Measurements from ENCODE around the gene GPR15LG.

The GPR15LG gene

GRCh38 chr10:84195044-84195830 lies 21.6 kb downstream of the GPR15LG start:
- H3K27ac ChIP-seq (ENCODE audit: low read length): no peak overlapping the region
- peaks cover 35% of the 10 kb centered on the region for H3K27me3 ChIP-seq (ENCODE audit: low read depth, low read length)
- H3K36me3 ChIP-seq (ENCODE audit: control insufficient read depth in 1 of 2, insufficient read depth in 2 of 2, low read length in 2 of 2): no peaks in the 10 kb centered on the region
- H3K9me3 ChIP-seq (ENCODE audit: control insufficient read depth in 1 of 2, low read length in 2 of 2): no peaks in the 10 kb centered on the region
- H3K4me3 ChIP-seq (ENCODE audit: low read depth in 1 of 2, low read length in 2 of 2): peak overlapping the region; percentile 9 to 67
- H3K4me1 ChIP-seq (ENCODE audit: control insufficient read depth in 1 of 2, insufficient read depth in 2 of 2, low read length in 2 of 2): peaks cover 0 to 10% of the 10 kb centered on the region in 2 donors

DNA sequence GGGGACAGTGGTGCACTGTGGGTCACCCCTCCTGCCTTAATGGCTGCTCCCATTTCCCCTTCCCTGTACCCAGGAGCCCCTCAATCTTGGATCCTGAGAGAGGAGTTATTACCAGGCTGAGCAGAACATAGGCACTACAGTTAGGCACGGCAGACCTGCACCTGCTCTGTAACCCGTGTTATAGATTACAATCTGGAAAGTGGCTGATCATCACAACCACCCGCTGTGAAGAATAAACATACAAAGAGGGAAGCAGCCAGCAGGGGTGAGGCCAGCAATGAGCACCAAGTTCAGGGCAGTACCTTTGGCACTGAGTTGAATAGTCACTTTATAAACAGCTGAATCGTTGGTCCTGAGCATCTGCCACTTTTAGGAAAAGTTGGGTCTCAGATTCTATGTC lies 22.5 kb downstream of the GPR15LG start:
- Histone ChIP-seq H3K27me3 (ENCODE audit: low read depth, low read length) (peaks cover 35% of the 10 kb centered on the region), H3K36me3 (ENCODE audit: control insufficient read depth in 1 of 2, insufficient read depth in 2 of 2, low read length in 2 of 2) (no peaks in the 10 kb centered on the region), H3K9me3 (ENCODE audit: control insufficient read depth in 1 of 2, low read length in 2 of 2) (no peaks in the 10 kb centered on the region), H3K4me1 (ENCODE audit: control insufficient read depth in 1 of 2, insufficient read depth in 2 of 2, low read length in 2 of 2) (peaks cover 0 to 10% of the 10 kb centered on the region in 2 donors), H3K4me3 (ENCODE audit: low read depth in 1 of 2, low read length in 2 of 2) (no peak overlapping the region), H3K27ac (ENCODE audit: low read length) (no peak overlapping the region)

- peaks cover 0 to 10% of the 10 kb centered on the region in 2 donors for H3K4me1 ChIP-seq (ENCODE audit: control insufficient read depth in 1 of 2, insufficient read depth in 2 of 2, low read length in 2 of 2)
- H3K27me3 ChIP-seq (ENCODE audit: low read depth, low read length): peaks cover 31% of the 10 kb centered on the region
- H3K4me3 ChIP-seq (ENCODE audit: low read depth in 1 of 2, low read length in 2 of 2): no peak overlapping the region
These were observed 23.3 kb downstream of the GPR15LG start for GRCh38 chr10:84196941-84197340.

GRCh38 chr10:84197643-84198042 lies 24.0 kb downstream of the GPR15LG start:
- H3K9me3 ChIP-seq (ENCODE audit: control insufficient read depth in 1 of 2, low read length in 2 of 2): no peaks in the 10 kb centered on the region
- H3K27ac ChIP-seq (ENCODE audit: low read length): no peak overlapping the region
- peaks cover 0 to 10% of the 10 kb centered on the region in 2 donors for H3K4me1 ChIP-seq (ENCODE audit: control insufficient read depth in 1 of 2, insufficient read depth in 2 of 2, low read length in 2 of 2)
- peaks cover 31% of the 10 kb centered on the region for H3K27me3 ChIP-seq (ENCODE audit: low read depth, low read length)
- no peak overlapping the region for H3K4me3 ChIP-seq (ENCODE audit: low read depth in 1 of 2, low read length in 2 of 2)
- no peaks in the 10 kb centered on the region for H3K36me3 ChIP-seq (ENCODE audit: control insufficient read depth in 1 of 2, insufficient read depth in 2 of 2, low read length in 2 of 2)

More at GRCh38 chr10:84196941-84197340, 23.3 kb downstream of the GPR15LG start:
- H3K9me3 ChIP-seq (ENCODE audit: control insufficient read depth in 1 of 2, low read length in 2 of 2): no peaks in the 10 kb centered on the region
- H3K36me3 ChIP-seq (ENCODE audit: control insufficient read depth in 1 of 2, insufficient read depth in 2 of 2, low read length in 2 of 2): no peaks in the 10 kb centered on the region
- no peak overlapping the region for H3K27ac ChIP-seq (ENCODE audit: low read length)

DNA sequence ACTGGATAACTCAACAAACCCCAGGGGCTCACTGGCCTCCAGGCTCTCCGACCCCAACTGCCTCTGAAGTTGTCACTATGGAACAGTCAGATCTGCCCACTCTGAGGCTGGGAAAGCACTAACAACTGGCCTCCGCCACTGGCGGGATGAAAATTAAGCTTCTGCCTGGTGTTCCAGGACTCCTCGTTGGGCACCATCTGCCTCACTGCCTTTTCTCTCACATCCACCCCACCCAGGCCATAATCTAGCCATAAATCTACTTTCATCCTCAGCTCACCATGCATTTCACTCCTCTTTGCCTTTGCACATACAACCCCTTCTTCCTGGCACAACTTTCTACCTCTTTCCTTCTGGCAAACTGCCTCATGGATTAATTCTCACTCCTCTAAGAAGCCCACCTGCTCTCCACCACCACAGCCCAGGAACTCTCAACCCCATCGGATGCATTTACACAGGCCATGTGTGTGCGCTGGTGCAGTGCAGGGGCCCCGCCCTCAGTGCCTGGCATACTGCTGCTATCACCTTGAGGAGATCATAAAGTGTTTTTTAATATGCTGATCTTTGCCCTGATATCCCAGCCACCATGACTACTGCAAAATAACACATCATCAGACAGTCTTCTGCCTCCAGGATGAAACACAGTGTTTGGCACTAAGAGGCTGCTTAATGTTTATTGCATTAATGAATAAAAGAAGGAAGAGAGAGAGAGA lies 24.8 kb downstream of the GPR15LG start:
- H3K27me3 ChIP-seq (ENCODE audit: low read depth, low read length): peaks cover 28% of the 10 kb centered on the region
- no peak overlapping the region for H3K27ac ChIP-seq (ENCODE audit: low read length)
- no peaks in the 10 kb centered on the region for H3K9me3 ChIP-seq (ENCODE audit: control insufficient read depth in 1 of 2, low read length in 2 of 2)
- no peaks in the 10 kb centered on the region for H3K36me3 ChIP-seq (ENCODE audit: control insufficient read depth in 1 of 2, insufficient read depth in 2 of 2, low read length in 2 of 2)
- H3K4me3 ChIP-seq (ENCODE audit: low read depth in 1 of 2, low read length in 2 of 2): no peak overlapping the region
- peaks cover 0 to 10% of the 10 kb centered on the region in 2 donors for H3K4me1 ChIP-seq (ENCODE audit: control insufficient read depth in 1 of 2, insufficient read depth in 2 of 2, low read length in 2 of 2)

GRCh38 chr10:84200537-84201243 lies 27.1 kb downstream of the GPR15LG start:
- H3K27ac ChIP-seq (ENCODE audit: low read length): no peak overlapping the region
- no peak overlapping the region for H3K4me3 ChIP-seq (ENCODE audit: low read depth in 1 of 2, low read length in 2 of 2)
- no peaks in the 10 kb centered on the region for H3K4me1 ChIP-seq (ENCODE audit: control insufficient read depth in 1 of 2, insufficient read depth in 2 of 2, low read length in 2 of 2)
- peaks cover 8% of the 10 kb centered on the region for H3K27me3 ChIP-seq (ENCODE audit: low read depth, low read length)
- H3K36me3 ChIP-seq (ENCODE audit: control insufficient read depth in 1 of 2, insufficient read depth in 2 of 2, low read length in 2 of 2): no peaks in the 10 kb centered on the region
- H3K9me3 ChIP-seq (ENCODE audit: control insufficient read depth in 1 of 2, low read length in 2 of 2): no peaks in the 10 kb centered on the region

DNA sequence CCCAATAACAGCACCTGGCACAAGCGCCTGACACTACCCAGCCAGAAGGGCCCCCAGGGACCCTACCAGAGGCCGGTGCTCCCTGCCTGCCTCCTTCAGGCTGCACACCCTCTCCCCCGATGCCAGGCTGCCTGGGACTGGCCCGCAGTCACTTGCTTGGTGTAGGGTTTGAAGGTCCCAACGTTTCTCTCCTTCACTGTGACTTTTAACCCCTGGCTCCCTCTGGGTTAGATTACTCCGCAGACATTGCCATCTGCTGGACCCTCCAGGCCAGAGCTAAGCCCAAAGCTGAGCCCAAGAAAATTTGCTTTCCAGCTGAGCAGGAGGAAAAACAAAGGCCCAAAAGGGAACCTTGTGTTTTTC lies 27.6 kb downstream of the GPR15LG start:
- H3K4me1 ChIP-seq (ENCODE audit: control insufficient read depth in 1 of 2, insufficient read depth in 2 of 2, low read length in 2 of 2): no peaks in the 10 kb centered on the region

GRCh38 chr10:84201682-84202081 lies 28.1 kb downstream of the GPR15LG start:
- H3K27ac ChIP-seq (ENCODE audit: low read length): no peak overlapping the region
- H3K4me3 ChIP-seq (ENCODE audit: low read depth in 1 of 2, low read length in 2 of 2): no peak overlapping the region
- no peaks in the 10 kb centered on the region for H3K4me1 ChIP-seq (ENCODE audit: control insufficient read depth in 1 of 2, insufficient read depth in 2 of 2, low read length in 2 of 2)
- no peaks in the 10 kb centered on the region for H3K9me3 ChIP-seq (ENCODE audit: control insufficient read depth in 1 of 2, low read length in 2 of 2)
- no peaks in the 10 kb centered on the region for H3K36me3 ChIP-seq (ENCODE audit: control insufficient read depth in 1 of 2, insufficient read depth in 2 of 2, low read length in 2 of 2)
- H3K27me3 ChIP-seq (ENCODE audit: low read depth, low read length): no peaks in the 10 kb centered on the region

More for the DNA sequence above, 27.6 kb downstream of the GPR15LG start:
- H3K4me3 ChIP-seq (ENCODE audit: low read depth in 1 of 2, low read length in 2 of 2): no peak overlapping the region
- no peak overlapping the region for H3K27ac ChIP-seq (ENCODE audit: low read length)
- no peaks in the 10 kb centered on the region for H3K9me3 ChIP-seq (ENCODE audit: control insufficient read depth in 1 of 2, low read length in 2 of 2)
- H3K36me3 ChIP-seq (ENCODE audit: control insufficient read depth in 1 of 2, insufficient read depth in 2 of 2, low read length in 2 of 2): no peaks in the 10 kb centered on the region
- peaks cover 3% of the 10 kb centered on the region for H3K27me3 ChIP-seq (ENCODE audit: low read depth, low read length)

GRCh38 chr10:84202349-84202748 lies 28.7 kb downstream of the GPR15LG start:
- Histone ChIP-seq H3K27me3 (ENCODE audit: low read depth, low read length) (no peaks in the 10 kb centered on the region), H3K9me3 (ENCODE audit: control insufficient read depth in 1 of 2, low read length in 2 of 2) (no peaks in the 10 kb centered on the region), H3K4me3 (ENCODE audit: low read depth in 1 of 2, low read length in 2 of 2) (no peak overlapping the region), H3K27ac (ENCODE audit: low read length) (no peak overlapping the region), H3K4me1 (ENCODE audit: control insufficient read depth in 1 of 2, insufficient read depth in 2 of 2, low read length in 2 of 2) (no peaks in the 10 kb centered on the region), H3K36me3 (ENCODE audit: control insufficient read depth in 1 of 2, insufficient read depth in 2 of 2, low read length in 2 of 2) (no peaks in the 10 kb centered on the region)

GRCh38 chr10:84204122-84204521 lies 30.5 kb downstream of the GPR15LG start:
- Histone ChIP-seq H3K36me3 (ENCODE audit: control insufficient read depth in 1 of 2, insufficient read depth in 2 of 2, low read length in 2 of 2) (no peaks in the 10 kb centered on the region), H3K27ac (ENCODE audit: low read length) (no peak overlapping the region), H3K4me3 (ENCODE audit: low read depth in 1 of 2, low read length in 2 of 2) (no peak overlapping the region), H3K9me3 (ENCODE audit: control insufficient read depth in 1 of 2, low read length in 2 of 2) (no peaks in the 10 kb centered on the region), H3K4me1 (ENCODE audit: control insufficient read depth in 1 of 2, insufficient read depth in 2 of 2, low read length in 2 of 2) (no peaks in the 10 kb centered on the region), H3K27me3 (ENCODE audit: low read depth, low read length) (no peaks in the 10 kb centered on the region)

DNA sequence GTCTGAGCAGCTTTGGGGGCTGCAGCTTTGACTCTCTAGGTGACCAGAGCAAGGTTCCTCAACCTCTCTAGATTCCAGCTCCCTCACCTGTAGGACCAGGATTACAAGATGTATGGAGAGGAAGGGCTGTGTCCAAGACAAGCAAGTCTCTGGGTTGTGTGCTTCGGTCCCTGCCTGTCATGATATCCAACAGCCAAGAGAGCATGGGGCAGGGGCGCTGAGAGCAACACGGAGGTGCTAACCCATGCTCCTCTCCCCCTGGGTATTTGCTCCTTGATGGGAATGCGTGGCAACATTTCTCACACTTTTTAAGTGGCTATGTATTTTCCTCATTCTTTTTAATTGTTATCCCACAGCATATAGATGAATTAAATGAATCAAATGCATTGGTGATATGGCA lies 31.0 kb downstream of the GPR15LG start:
- Histone ChIP-seq H3K27me3 (ENCODE audit: low read depth, low read length) (no peaks in the 10 kb centered on the region), H3K4me1 (ENCODE audit: control insufficient read depth in 1 of 2, insufficient read depth in 2 of 2, low read length in 2 of 2) (no peaks in the 10 kb centered on the region), H3K27ac (ENCODE audit: low read length) (no peak overlapping the region)

More for the DNA sequence above, 31.0 kb downstream of the GPR15LG start:
- Histone ChIP-seq H3K9me3 (ENCODE audit: control insufficient read depth in 1 of 2, low read length in 2 of 2) (no peaks in the 10 kb centered on the region), H3K36me3 (ENCODE audit: control insufficient read depth in 1 of 2, insufficient read depth in 2 of 2, low read length in 2 of 2) (no peaks in the 10 kb centered on the region), H3K4me3 (ENCODE audit: low read depth in 1 of 2, low read length in 2 of 2) (no peak overlapping the region)

Measured in muscle layer of duodenum (tissue), 2 donors.